ENCODE results near the gene ERICH6B. TPM values are rescaled to one million over a fixed set of nuclear protein-coding genes. Genes with fewer than 3 reads are reported as not detected.

The ERICH6B gene
- total RNA-seq, 1 donor from 2014 or later = not detected

GRCh38 chr13:45592758-45593157 is 22.8 kb downstream of the ERICH6B start:
- Mint-ChIP-seq H3K36me3 (ENCODE audit: low read depth) (no peaks in the 10 kb centered on the region), H3K27ac (no peak overlapping the region), H3K27me3 (peaks cover 12% of the 10 kb centered on the region), H3K4me3 (no peak overlapping the region), H3K9me3 (no peaks in the 10 kb centered on the region), H3K4me1 (no peaks in the 10 kb centered on the region)
- no peak for DNase-seq
- intact Hi-C loops (cut with micrococcal nuclease) = no loop called here

- Mint-ChIP-seq H3K36me3 (ENCODE audit: low read depth) (no peaks in the 10 kb centered on the region), H3K4me3 (no peak overlapping the region), H3K9me3 (no peaks in the 10 kb centered on the region), H3K27ac (no peak overlapping the region), H3K27me3 (no peaks in the 10 kb centered on the region), H3K4me1 (no peaks in the 10 kb centered on the region)
- intact Hi-C loops (cut with micrococcal nuclease) = no loop called here
- DNase-seq = no peak
These were observed 25.5 kb downstream of the ERICH6B start for GRCh38 chr13:45590066-45590465.

GRCh38 chr13:45587897-45588296 is 27.6 kb downstream of the ERICH6B start:
- H3K4me1 Mint-ChIP-seq = no peaks in the 10 kb centered on the region
- no peaks in the 10 kb centered on the region for H3K27me3 Mint-ChIP-seq
- no peak for DNase-seq
- intact Hi-C loops (cut with micrococcal nuclease) = no loop called here
- H3K27ac Mint-ChIP-seq = no peak overlapping the region
- H3K4me3 Mint-ChIP-seq = no peak overlapping the region
- H3K36me3 Mint-ChIP-seq (ENCODE audit: low read depth) = no peaks in the 10 kb centered on the region
- no peaks in the 10 kb centered on the region for H3K9me3 Mint-ChIP-seq

GRCh38 chr13:45584816-45585215 is 30.7 kb downstream of the ERICH6B start:
- intact Hi-C loops (cut with micrococcal nuclease) = no loop called here
- Mint-ChIP-seq H3K4me3 (no peak overlapping the region), H3K9me3 (no peaks in the 10 kb centered on the region), H3K27me3 (peaks cover 3% of the 10 kb centered on the region), H3K4me1 (no peaks in the 10 kb centered on the region), H3K36me3 (ENCODE audit: low read depth) (no peaks in the 10 kb centered on the region), H3K27ac (no peak overlapping the region)
- DNase-seq = no peak

- H3K27me3 Mint-ChIP-seq = peaks cover 7% of the 10 kb centered on the region
- H3K4me1 Mint-ChIP-seq = no peaks in the 10 kb centered on the region
- no peak overlapping the region for H3K27ac Mint-ChIP-seq
- intact Hi-C loops (cut with micrococcal nuclease) = no loop called here
- H3K4me3 Mint-ChIP-seq = no peak overlapping the region
- DNase-seq = no peak
- H3K36me3 Mint-ChIP-seq (ENCODE audit: low read depth) = no peaks in the 10 kb centered on the region
- H3K9me3 Mint-ChIP-seq = no peaks in the 10 kb centered on the region
These were observed 33.0 kb downstream of the ERICH6B start for GRCh38 chr13:45582408-45583076.

GRCh38 chr13:45576466-45576865 is 39.1 kb downstream of the ERICH6B start:
- no peaks in the 10 kb centered on the region for H3K9me3 Mint-ChIP-seq
- no peaks in the 10 kb centered on the region for H3K4me1 Mint-ChIP-seq
- no peak overlapping the region for H3K27ac Mint-ChIP-seq
- DNase-seq = no peak
- no peaks in the 10 kb centered on the region for H3K36me3 Mint-ChIP-seq (ENCODE audit: low read depth)
- no peak overlapping the region for H3K4me3 Mint-ChIP-seq
- H3K27me3 Mint-ChIP-seq = peaks cover 18% of the 10 kb centered on the region
- intact Hi-C loops (cut with micrococcal nuclease) = no loop called here

- Mint-ChIP-seq H3K4me3 (no peak overlapping the region), H3K4me1 (no peaks in the 10 kb centered on the region), H3K9me3 (no peaks in the 10 kb centered on the region), H3K27ac (no peak overlapping the region), H3K36me3 (ENCODE audit: low read depth) (no peaks in the 10 kb centered on the region), H3K27me3 (peaks cover 17% of the 10 kb centered on the region)
- no peak for DNase-seq
- intact Hi-C loops (cut with micrococcal nuclease) = no loop called here
These were observed 39.7 kb downstream of the ERICH6B start for GRCh38 chr13:45575830-45576180.

GRCh38 chr13:45575146-45575829 is 40.3 kb downstream of the ERICH6B start:
- Mint-ChIP-seq H3K4me3 (no peak overlapping the region), H3K27me3 (peaks cover 17% of the 10 kb centered on the region), H3K9me3 (no peaks in the 10 kb centered on the region), H3K4me1 (no peaks in the 10 kb centered on the region), H3K27ac (no peak overlapping the region), H3K36me3 (ENCODE audit: low read depth) (no peaks in the 10 kb centered on the region)
- DNase-seq = no peak
- intact Hi-C loops (cut with micrococcal nuclease) = no loop called here

GRCh38 chr13:45565331-45565730 is 50.2 kb downstream of the ERICH6B start:
- Mint-ChIP-seq H3K36me3 (ENCODE audit: low read depth) (no peaks in the 10 kb centered on the region), H3K4me3 (no peak overlapping the region), H3K27ac (no peak overlapping the region), H3K27me3 (no peaks in the 10 kb centered on the region), H3K9me3 (peaks cover 4% of the 10 kb centered on the region), H3K4me1 (peaks cover 2% of the 10 kb centered on the region)
- intact Hi-C loops (cut with micrococcal nuclease) = no loop called here
- DNase-seq = no peak

GRCh38 chr13:45564133-45564776 is 51.3 kb downstream of the ERICH6B start:
- no peaks in the 10 kb centered on the region for H3K36me3 Mint-ChIP-seq (ENCODE audit: low read depth)
- no peak overlapping the region for H3K4me3 Mint-ChIP-seq
- H3K27ac Mint-ChIP-seq = no peak overlapping the region
- H3K9me3 Mint-ChIP-seq = peaks cover 4% of the 10 kb centered on the region
- DNase-seq = no peak
- H3K27me3 Mint-ChIP-seq = peaks cover 1% of the 10 kb centered on the region
- peaks cover 2% of the 10 kb centered on the region for H3K4me1 Mint-ChIP-seq
- intact Hi-C loops (cut with micrococcal nuclease) = no loop called here

- Mint-ChIP-seq H3K27ac (no peak overlapping the region), H3K4me1 (no peaks in the 10 kb centered on the region), H3K9me3 (peaks cover 10% of the 10 kb centered on the region), H3K36me3 (ENCODE audit: low read depth) (no peaks in the 10 kb centered on the region), H3K27me3 (peaks cover 22% of the 10 kb centered on the region), H3K4me3 (no peak overlapping the region)
- DNase-seq = no peak
- intact Hi-C loops (cut with micrococcal nuclease) = no loop called here
These were observed 60.9 kb downstream of the ERICH6B start for GRCh38 chr13:45554604-45555109.

- H3K9me3 Mint-ChIP-seq = no peaks in the 10 kb centered on the region
- DNase-seq = no peak
- intact Hi-C loops (cut with micrococcal nuclease) = no loop called here
- H3K27me3 Mint-ChIP-seq = peaks cover 8% of the 10 kb centered on the region
- no peaks in the 10 kb centered on the region for H3K4me1 Mint-ChIP-seq
- no peaks in the 10 kb centered on the region for H3K36me3 Mint-ChIP-seq (ENCODE audit: low read depth)
- H3K4me3 Mint-ChIP-seq = no peak overlapping the region
- no peak overlapping the region for H3K27ac Mint-ChIP-seq
These were observed 67.3 kb downstream of the ERICH6B start for GRCh38 chr13:45548281-45548680.

GRCh38 chr13:45546410-45546765 is 69.2 kb downstream of the ERICH6B start:
- no peaks in the 10 kb centered on the region for H3K9me3 Mint-ChIP-seq
- peaks cover 2% of the 10 kb centered on the region for H3K27me3 Mint-ChIP-seq

GRCh38 chr13:45545686-45546409 is 69.7 kb downstream of the ERICH6B start:
- no peak overlapping the region for H3K27ac Mint-ChIP-seq
- no peaks in the 10 kb centered on the region for H3K36me3 Mint-ChIP-seq (ENCODE audit: low read depth)
- H3K9me3 Mint-ChIP-seq = no peaks in the 10 kb centered on the region
- intact Hi-C loops (cut with micrococcal nuclease) = no loop called here
- no peaks in the 10 kb centered on the region for H3K4me1 Mint-ChIP-seq
- DNase-seq = no peak
- no peak overlapping the region for H3K4me3 Mint-ChIP-seq
- H3K27me3 Mint-ChIP-seq = no peaks in the 10 kb centered on the region

More at GRCh38 chr13:45546410-45546765, 69.2 kb downstream of the ERICH6B start:
- Mint-ChIP-seq H3K36me3 (ENCODE audit: low read depth) (no peaks in the 10 kb centered on the region), H3K4me3 (no peak overlapping the region), H3K27ac (no peak overlapping the region), H3K4me1 (no peaks in the 10 kb centered on the region)
- no peak for DNase-seq
- intact Hi-C loops (cut with micrococcal nuclease) = no loop called here
